HG03354 (cell line): ENCODE results near the gene LRP10.
"Not testable (repeated sequence)": the region's sequence is repeated elsewhere in the genome, so short reads cannot be mapped to it uniquely, and the experiment has no call there.

Source experiments
- ATAC-seq: cut with Tn5 transposase; IDR thresholded peaks from one replicate; pipeline ENCODE4 v1.9.1; 2021; ENCODE audit warnings: mild to moderate bottlenecking; ENCODE audit not compliant: unreplicated experiment, poor library complexity, severe bottlenecking

Gene LRP10

DNA sequence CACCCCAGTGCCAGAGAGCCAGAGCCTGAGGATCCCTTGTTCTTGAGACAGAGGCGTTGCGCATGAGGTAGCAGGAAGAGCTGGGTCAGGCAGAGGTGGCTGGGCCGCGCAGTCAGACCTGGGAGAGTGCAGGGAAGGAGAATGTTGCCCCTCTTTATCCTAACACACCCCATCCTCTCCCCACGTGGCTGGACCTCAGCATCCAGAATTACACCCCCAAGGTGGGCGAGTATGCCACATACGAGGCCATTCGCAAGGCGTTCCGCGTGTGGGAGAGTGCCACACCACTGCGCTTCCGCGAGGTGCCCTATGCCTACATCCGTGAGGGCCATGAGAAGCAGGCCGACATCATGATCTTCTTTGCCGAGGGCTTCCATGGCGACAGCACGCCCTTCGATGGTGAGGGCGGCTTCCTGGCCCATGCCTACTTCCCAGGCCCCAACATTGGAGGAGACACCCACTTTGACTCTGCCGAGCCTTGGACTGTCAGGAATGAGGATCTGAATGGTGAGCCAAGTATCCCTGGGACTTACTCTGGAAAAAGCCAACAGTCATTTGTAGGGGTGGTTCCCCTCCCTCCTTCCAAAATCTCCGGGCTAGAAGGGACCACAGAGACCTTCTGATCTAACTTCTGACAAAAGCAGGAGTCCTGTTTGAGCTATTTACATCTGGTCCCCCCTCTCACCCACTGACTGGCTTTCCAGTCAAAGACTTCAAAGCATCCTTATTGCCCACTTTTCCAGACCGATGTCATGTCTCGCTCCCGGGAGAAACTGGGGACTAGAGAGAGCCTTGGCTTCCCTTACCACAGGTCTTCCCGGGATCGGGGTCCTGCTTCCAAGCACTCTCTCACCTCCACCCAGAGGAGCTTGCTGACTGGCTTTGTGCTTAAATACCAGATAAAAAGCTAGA, 29.1 kb upstream of the LRP10 start:
- ATAC-seq: no peak

DNA sequence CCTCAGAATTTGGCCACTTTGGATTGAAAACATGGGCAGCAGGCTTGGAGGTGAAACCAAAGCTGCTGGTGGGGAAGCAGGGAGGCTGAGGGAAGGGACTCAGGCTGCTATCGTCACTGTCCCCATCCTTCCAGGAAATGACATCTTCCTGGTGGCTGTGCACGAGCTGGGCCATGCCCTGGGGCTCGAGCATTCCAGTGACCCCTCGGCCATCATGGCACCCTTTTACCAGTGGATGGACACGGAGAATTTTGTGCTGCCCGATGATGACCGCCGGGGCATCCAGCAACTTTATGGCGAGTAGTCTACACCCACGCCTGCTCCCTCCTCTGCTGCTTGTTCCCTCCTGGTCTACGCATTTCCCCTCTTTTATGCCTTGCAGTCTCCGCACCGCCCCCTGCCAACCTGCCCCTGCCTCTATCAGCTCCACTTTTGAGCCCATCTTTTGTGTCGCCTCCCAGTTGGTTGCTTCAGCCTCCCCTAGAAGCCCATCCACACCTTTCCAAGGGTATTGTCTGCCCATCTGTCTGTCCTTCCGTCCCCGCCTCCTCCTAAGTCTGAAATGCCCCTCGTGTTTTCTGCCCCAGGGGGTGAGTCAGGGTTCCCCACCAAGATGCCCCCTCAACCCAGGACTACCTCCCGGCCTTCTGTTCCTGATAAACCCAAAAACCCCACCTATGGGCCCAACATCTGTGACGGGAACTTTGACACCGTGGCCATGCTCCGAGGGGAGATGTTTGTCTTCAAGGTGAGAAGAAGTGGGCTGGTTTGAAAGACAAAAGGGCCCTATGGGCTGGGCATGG, 28.2 kb upstream of the LRP10 start:
- no peak for ATAC-seq

DNA sequence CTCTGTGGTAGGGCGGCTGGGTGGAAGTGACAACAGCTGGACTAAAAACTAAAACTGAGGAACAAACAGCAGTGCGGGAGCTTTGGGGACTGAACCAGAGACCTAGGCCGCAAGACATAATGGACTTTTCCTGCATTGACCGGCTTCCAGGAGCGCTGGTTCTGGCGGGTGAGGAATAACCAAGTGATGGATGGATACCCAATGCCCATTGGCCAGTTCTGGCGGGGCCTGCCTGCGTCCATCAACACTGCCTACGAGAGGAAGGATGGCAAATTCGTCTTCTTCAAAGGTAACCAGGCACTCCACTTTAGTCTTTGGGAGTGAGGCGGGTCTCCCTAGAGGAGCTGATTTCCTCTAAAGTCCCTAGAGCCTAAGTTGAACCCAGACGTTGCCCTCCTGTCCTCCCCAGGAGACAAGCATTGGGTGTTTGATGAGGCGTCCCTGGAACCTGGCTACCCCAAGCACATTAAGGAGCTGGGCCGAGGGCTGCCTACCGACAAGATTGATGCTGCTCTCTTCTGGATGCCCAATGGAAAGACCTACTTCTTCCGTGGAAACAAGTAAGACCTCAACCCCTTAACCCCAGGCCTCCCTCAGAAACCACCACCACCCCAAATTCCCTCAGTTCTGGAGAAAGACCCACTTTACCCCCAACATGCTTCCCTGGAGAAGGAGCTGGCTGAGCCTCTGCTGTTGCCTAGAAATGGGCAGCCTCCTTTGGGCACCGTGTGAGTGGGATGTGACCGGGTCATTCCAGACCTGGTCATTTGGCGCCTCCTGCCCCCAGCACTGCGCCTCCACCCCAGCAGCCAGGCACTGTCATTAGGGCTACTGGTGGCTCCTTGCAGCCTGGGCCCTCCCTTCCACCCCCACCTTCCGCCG, 27.1 kb upstream of the LRP10 start:
- ATAC-seq: no peak

DNA sequence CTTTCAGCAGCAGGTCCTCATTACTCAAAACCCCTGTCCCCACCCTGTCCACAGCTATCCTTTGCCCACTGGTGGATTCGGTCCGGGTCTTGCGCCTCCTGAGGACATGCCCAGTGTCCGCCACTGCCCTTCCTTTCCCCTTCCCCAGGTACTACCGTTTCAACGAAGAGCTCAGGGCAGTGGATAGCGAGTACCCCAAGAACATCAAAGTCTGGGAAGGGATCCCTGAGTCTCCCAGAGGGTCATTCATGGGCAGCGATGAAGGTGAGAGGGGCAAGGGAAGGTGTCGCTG, 26.5 kb upstream of the LRP10 start:
- no peak for ATAC-seq

DNA sequence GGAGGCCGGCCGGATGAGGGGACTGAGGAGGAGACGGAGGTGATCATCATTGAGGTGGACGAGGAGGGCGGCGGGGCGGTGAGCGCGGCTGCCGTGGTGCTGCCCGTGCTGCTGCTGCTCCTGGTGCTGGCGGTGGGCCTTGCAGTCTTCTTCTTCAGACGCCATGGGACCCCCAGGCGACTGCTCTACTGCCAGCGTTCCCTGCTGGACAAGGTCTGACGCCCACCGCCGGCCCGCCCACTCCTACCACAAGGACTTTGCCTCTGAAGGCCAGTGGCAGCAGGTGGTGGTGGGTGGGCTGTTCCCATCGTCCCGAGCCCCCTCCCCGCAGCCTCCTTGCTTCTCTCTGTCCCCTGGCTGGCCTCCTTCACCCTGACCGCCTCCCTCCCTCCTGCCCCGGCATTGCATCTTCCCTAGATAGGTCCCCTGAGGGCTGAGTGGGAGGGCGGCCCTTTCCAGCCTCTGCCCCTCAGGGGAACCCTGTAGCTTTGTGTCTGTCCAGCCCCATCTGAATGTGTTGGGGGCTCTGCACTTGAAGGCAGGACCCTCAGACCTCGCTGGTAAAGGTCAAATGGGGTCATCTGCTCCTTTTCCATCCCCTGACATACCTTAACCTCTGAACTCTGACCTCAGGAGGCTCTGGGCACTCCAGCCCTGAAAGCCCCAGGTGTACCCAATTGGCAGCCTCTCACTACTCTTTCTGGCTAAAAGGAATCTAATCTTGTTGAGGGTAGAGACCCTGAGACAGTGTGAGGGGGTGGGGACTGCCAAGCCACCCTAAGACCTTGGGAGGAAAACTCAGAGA, 25.5 kb upstream of the LRP10 start:
- no peak for ATAC-seq

DNA sequence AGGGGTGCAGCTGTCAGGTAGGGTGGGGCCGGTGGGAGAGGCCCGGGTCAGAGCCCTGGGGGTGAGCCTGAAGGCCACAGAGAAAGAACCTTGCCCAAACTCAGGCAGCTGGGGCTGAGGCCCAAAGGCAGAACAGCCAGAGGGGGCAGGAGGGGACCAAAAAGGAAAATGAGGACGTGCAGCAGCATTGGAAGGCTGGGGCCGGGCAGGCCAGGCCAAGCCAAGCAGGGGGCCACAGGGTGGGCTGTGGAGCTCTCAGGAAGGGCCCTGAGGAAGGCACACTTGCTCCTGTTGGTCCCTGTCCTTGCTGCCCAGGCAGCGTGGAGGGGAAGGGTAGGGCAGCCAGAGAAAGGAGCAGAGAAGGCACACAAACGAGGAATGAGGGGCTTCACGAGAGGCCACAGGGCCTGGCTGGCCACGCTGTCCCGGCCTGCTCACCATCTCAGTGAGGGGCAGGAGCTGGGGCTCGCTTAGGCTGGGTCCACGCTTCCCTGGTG, 24.7 kb upstream of the LRP10 start:
- no peak for ATAC-seq

DNA sequence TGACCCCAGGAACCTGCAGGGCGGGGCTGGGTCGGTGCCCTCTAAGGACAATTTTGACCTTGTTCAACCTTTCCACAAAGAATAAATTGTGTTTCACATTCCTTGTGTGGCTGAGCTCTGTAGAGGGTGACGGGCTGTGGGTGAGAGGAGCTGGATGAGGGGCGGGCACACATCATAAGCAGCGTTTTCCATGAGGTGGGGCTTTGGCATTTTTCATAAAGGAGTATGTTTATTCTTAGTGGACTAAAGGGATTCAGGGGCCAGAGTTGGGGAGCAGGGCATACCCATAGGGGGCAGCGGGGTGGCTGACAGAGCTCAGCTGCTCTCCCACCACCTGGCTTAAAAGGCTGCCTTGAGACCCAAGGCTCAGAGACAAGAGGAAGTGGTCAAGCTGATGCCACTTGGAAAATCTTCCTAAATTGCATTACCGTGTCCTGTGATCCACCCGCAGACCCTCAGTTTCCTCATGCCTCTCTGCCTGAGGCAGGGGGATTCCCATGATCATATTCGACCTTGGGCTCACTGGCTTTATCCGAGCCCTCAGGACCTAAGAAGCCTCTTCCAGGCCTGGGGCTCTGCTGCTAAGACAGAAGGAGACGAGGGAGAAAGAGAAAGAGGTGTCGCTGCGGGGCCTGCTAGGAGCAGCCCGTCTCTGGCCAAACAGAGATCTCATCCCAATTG, 23.7 kb upstream of the LRP10 start:
- no peak for ATAC-seq

- ATAC-seq: no peak
These were observed 23.0 kb upstream of the LRP10 start for GRCh38 chr14:22848351-22849164.

DNA sequence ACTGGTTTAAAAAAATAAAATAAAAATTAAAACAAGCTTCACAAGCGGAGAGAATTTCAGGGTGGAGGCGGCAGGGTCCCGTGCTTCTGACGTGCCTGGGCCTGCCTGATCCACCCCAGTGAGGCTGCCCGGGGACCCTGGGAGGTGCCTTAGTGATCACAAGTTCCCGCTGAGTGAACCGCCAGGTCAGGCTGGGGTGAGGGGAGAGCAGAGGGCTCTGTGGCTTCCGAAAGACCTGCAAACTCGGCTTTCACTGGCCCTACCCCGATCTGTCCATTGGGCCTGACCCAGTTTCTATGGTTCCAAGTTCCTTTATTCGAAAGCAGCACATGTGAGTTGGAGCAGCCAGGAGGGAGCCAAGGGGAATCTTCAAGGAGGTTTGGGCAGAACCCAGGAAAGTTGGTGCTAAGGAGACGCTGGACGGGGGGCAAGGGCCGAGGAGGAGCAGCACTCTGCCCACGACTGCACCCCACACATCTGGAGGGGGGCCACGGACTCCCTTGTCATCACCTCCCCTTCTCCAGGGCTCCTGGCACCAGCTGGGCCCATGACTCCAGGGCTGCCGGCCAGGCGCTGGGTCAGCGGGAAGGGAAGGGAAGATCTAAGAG, 22.2 kb upstream of the LRP10 start:
- no peak for ATAC-seq

GRCh38 chr14:22850944-22851764, 20.4 kb upstream of the LRP10 start:
- no peak for ATAC-seq

DNA sequence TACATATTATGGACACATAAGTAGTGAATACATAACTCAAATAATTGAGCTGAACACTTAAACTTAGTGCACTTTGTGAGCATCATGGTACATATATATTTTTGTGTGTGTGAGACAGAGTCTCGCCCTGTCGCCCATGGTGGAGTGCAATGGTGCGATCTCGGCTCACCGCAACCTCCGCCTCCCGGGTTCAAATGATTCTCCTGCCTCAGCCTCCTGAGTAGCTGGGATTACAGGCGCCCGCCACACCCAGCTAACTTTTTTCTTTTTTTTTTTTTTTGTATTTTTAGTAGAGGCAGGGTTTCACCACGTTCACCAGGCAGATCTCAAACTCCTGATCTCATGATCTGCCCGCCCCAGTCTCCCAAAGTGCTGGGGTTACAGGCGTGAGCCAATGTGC, 19.4 kb upstream of the LRP10 start:
- ATAC-seq: not testable (repeated sequence)

- ATAC-seq: no peak
These were observed 19.0 kb upstream of the LRP10 start for GRCh38 chr14:22852599-22852939.

GRCh38 chr14:22852940-22853767, 18.4 kb upstream of the LRP10 start:
- peak; percentile 84 for ATAC-seq

DNA sequence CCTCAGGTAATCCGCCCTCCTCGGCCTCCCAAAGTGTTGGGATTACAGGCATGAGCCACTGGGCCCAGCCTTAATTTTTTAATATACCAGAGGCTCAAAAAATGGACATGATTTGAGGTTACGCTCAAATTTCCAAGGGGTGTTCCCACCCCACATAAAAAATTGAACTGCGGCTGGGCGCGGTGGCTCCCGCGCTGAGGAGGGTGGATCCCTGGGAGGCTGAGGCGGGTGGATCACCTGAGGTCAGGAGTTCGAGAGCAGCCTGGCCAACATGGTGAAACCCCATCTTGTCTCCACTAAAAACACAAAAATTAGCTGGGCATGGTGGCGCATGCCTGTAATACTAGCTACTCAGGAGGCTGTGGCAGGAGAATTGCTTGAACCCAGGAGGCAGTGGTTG, 17.2 kb upstream of the LRP10 start:
- ATAC-seq: not testable (repeated sequence)

DNA sequence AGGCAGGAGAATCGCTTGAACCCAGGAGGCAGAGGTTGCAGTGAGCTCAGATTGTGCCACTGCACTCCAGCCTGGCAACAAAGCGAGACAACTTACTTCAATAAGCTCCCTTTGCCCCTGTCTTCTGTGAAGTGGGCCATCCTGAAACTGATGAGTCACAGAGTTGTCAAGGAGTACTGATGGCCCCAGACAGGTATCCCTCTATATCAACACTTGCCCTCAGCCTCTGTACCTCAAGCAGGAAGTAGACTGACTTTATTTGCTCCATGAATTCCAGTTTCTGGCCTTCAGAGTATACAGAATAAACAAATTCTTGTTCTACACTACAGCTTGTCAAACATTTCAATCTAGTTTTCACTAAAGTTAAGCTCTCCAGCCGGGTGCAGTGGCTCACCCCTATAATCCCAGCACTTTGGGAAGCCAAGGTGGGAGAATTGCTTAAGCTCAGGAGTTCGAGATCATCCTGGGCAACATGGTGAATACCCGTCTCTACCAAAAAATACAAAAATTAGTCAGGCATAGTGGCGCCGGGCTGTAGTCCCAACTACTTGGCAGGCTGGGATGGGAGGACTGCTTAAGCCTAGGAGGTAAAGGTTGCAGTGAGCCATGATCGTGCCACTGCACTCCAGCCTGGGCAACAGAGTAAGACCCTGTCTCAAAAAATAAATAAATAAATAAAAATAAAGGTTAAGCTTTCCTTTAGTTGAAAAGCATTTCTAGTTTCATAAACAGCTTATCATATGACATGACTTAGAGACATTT, 16.4 kb upstream of the LRP10 start:
- ATAC-seq: no peak
